Uterus (tissue), 4 donors: Measurements from ENCODE around the gene JAZF1. TPM values are rescaled to one million over a fixed set of nuclear protein-coding genes. Genes with fewer than 3 reads are reported as not detected.

Source experiments
- DNase-seq, 2 donors: peaks; one replicate each; pipeline ENCODE4 v3.0.0-alpha.2; 2019 to 2020
- H3K27ac ChIP-seq, 2 donors: fragments of 200-600 bp; sonication (generic); 1 replicate in 1 of 2; 2 replicates in 1 of 2; pipeline ENCODE4 v1.5.1; 2016 to 2018
- H3K27me3 ChIP-seq, 2 donors: fragments of 200-600 bp; sonication (generic); one replicate each; pipeline ENCODE4 v1.5.1; 2018 to 2019; ENCODE audit warnings: control low read depth in 1 of 2
- H3K36me3 ChIP-seq, 2 donors: fragments of 200-600 bp; sonication (generic); one replicate each; pipeline ENCODE4 v1.5.1; 2019; ENCODE audit warnings: control low read depth in 1 of 2
- H3K4me1 ChIP-seq, 2 donors: fragments of 200-600 bp; sonication (generic); one replicate each; pipeline ENCODE4 v1.5.1; 2018 to 2019; ENCODE audit warnings: control low read depth in 1 of 2
- H3K4me3 ChIP-seq, 2 donors: fragments of 200-600 bp; sonication (generic); 1 replicate in 1 of 2; 2 replicates in 1 of 2; pipeline ENCODE4 v1.5.1; 2018 to 2019; ENCODE audit warnings: mild to moderate bottlenecking in 1 of 2
- H3K9me3 ChIP-seq, 2 donors: fragments of 200-600 bp; sonication (generic); one replicate each; pipeline ENCODE4 v1.5.1; 2019; ENCODE audit warnings: control low read depth in 1 of 2
- POLR2A ChIP-seq, 2 donors: fragments of 450-650 bp; IDR thresholded peaks; one replicate each; pipeline ENCODE4 v1.6.1; 2016; ENCODE audit warnings: antibody characterized with exemption in 2 of 2, mild to moderate bottlenecking in 1 of 2, moderate library complexity in 1 of 2
- intact Hi-C: fragments of 100-400 bp; cut with DNase I; formaldehyde crosslinking; loops from one replicate; pipeline ENCODE4 v1.15.1; 2023; ENCODE audit warnings: low total_unique reads
- total RNA-seq, 4 donors: library from RNA; depleted of rRNA in 3 of 4; stranded (reverse); fragments of >200 nt in 3 of 4; gene quantifications; one replicate each; pipeline versions ENCODE4 v1.1.0 to v1.2.4, GENCODE V29; 2014 to 2023
- TF ChIP-seq, protein P1 (sequence below), 4 experiments: fragments of 200-600 bp in 2 of 4; fragments of 450-650 bp in 2 of 4; sonication (generic) in 2 of 4; IDR thresholded peaks; one replicate each; pipeline ENCODE4 v1.5.1; 2016 to 2019; ENCODE audit warnings: antibody characterized with exemption in 4 of 4, mild to moderate bottlenecking in 2 of 4, moderate library complexity in 1 of 4
- donor health status: DM: yes; HTN: yes; CAD: no.

JAZF1 gene
- total RNA-seq, 4 donors from 2014 or later: 27.6 to 58.5 (median 34.4) TPM

DNA sequence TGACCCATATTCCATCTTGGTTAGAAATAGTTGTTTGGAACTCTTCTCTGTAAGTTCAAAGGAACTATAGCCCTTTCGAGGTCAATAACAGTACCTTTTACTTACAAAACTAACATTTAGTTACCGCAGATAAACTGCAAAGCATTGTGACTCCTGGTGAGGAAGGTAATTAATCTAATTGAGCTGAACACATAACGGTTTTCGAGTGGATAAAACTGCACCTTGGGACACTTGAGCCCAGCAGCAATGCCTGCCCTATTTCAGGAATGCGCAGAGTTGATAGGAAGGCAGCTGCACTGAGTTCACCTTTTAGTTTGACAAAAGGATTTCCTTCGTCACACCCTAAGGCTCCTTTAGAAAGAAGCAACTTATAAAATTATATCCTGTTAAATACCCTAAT lies 75.4 kb downstream of the JAZF1 start:
- Histone ChIP-seq H3K4me1 (no peaks in the 10 kb centered on the region), H3K27ac (peak overlapping the region; percentile 76)
- intact Hi-C loops: no loop called here

GRCh38 chr7:28104811-28105210 lies 75.8 kb downstream of the JAZF1 start:
- DNase-seq: no peak
- H3K9me3 ChIP-seq: no peaks in the 10 kb centered on the region
- H3K36me3 ChIP-seq: no peaks in the 10 kb centered on the region
- peak overlapping the region; percentile 76 for H3K27ac ChIP-seq
- TF ChIP-seq POLR2A (IDR thresholded peaks at IDR 0.05): no peak
- H3K4me3 ChIP-seq: no peak overlapping the region
- H3K4me1 ChIP-seq: no peaks in the 10 kb centered on the region
- intact Hi-C loops: no loop called here
- H3K27me3 ChIP-seq: no peaks in the 10 kb centered on the region

More for the DNA sequence above, 75.4 kb downstream of the JAZF1 start:
- no peaks in the 10 kb centered on the region for H3K27me3 ChIP-seq
- no peaks in the 10 kb centered on the region for H3K36me3 ChIP-seq
- TF ChIP-seq, protein P1, sequence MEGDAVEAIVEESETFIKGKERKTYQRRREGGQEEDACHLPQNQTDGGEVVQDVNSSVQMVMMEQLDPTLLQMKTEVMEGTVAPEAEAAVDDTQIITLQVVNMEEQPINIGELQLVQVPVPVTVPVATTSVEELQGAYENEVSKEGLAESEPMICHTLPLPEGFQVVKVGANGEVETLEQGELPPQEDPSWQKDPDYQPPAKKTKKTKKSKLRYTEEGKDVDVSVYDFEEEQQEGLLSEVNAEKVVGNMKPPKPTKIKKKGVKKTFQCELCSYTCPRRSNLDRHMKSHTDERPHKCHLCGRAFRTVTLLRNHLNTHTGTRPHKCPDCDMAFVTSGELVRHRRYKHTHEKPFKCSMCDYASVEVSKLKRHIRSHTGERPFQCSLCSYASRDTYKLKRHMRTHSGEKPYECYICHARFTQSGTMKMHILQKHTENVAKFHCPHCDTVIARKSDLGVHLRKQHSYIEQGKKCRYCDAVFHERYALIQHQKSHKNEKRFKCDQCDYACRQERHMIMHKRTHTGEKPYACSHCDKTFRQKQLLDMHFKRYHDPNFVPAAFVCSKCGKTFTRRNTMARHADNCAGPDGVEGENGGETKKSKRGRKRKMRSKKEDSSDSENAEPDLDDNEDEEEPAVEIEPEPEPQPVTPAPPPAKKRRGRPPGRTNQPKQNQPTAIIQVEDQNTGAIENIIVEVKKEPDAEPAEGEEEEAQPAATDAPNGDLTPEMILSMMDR (IDR thresholded peaks at IDR 0.05): no peak
- TF ChIP-seq POLR2A (IDR thresholded peaks at IDR 0.05): no peak
- no peak overlapping the region for H3K4me3 ChIP-seq
- H3K9me3 ChIP-seq: no peaks in the 10 kb centered on the region
- no peak for DNase-seq

- no peaks in the 10 kb centered on the region for H3K9me3 ChIP-seq
- H3K4me1 ChIP-seq: no peaks in the 10 kb centered on the region
- no peaks in the 10 kb centered on the region for H3K27me3 ChIP-seq
- H3K27ac ChIP-seq: peak overlapping the region; percentile 76
- DNase-seq: peak; percentile 72 to 76
- no peak overlapping the region for H3K4me3 ChIP-seq
- intact Hi-C loops: no loop called here
- TF ChIP-seq, protein P1 (IDR thresholded peaks at IDR 0.05): no peak
- no peak for TF ChIP-seq POLR2A (IDR thresholded peaks at IDR 0.05)
- H3K36me3 ChIP-seq: no peaks in the 10 kb centered on the region
These were observed 76.5 kb downstream of the JAZF1 start for GRCh38 chr7:28104041-28104541.

DNA sequence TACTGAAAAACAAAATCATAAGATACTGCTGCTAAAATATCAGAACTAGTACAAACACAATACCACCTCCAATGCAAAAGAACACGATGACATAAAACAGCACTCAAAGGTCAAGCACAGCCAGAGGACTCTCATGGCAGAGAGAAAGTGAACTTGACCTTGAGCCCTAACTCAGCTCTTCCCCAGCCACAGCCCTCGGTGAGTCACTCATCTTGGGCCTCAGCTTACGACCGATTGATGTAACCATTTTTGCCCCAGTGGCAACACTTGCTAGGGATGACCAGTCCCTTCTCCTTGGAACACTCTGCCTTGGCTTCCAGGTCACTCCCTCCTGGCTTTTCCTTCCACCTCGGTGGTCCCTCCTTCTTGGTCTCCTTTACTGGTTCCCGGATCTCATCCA lies 77.8 kb downstream of the JAZF1 start:
- Histone ChIP-seq H3K4me3 (no peak overlapping the region), H3K4me1 (peaks cover 0 to 3% of the 10 kb centered on the region in 2 donors), H3K36me3 (no peaks in the 10 kb centered on the region), H3K9me3 (no peaks in the 10 kb centered on the region), H3K27me3 (no peaks in the 10 kb centered on the region), H3K27ac (peak overlapping the region; percentile 76)
- intact Hi-C loops: no loop called here
- TF ChIP-seq POLR2A (IDR thresholded peaks at IDR 0.05): no peak
- TF ChIP-seq, protein P1 (IDR thresholded peaks at IDR 0.05): no peak
- peak; percentile 55 to 63 for DNase-seq

- Histone ChIP-seq H3K27me3 (no peaks in the 10 kb centered on the region), H3K36me3 (no peaks in the 10 kb centered on the region), H3K4me1 (peaks cover 0 to 3% of the 10 kb centered on the region in 2 donors), H3K27ac (peak overlapping the region; percentile 37 to 60), H3K9me3 (no peaks in the 10 kb centered on the region), H3K4me3 (no peak overlapping the region)
- TF ChIP-seq POLR2A (IDR thresholded peaks at IDR 0.05): no peak
- TF ChIP-seq, protein P1 (IDR thresholded peaks at IDR 0.05): peak; percentile 73 to 91 (median 82)
- peak; percentile 53 to 74 for DNase-seq
- intact Hi-C loops: no loop called here
These were observed 83.9 kb downstream of the JAZF1 start for GRCh38 chr7:28096713-28097112.

- TF ChIP-seq, protein P1 (IDR thresholded peaks at IDR 0.05): no peak
- TF ChIP-seq POLR2A (IDR thresholded peaks at IDR 0.05): no peak
- H3K4me1 ChIP-seq: peaks cover 0 to 3% of the 10 kb centered on the region in 2 donors
- H3K36me3 ChIP-seq: no peaks in the 10 kb centered on the region
- no peaks in the 10 kb centered on the region for H3K9me3 ChIP-seq
- no peak overlapping the region for H3K4me3 ChIP-seq
- intact Hi-C loops: no loop called here
- no peak for DNase-seq
- H3K27me3 ChIP-seq: no peaks in the 10 kb centered on the region
- H3K27ac ChIP-seq: peak overlapping the region in 1 of 2 donors; percentile 25
These were observed 85.4 kb downstream of the JAZF1 start for GRCh38 chr7:28095231-28095630.
